ENCODE data around the gene CPA4. TPM values are rescaled to one million over a fixed set of nuclear protein-coding genes. Genes with fewer than 3 reads are reported as not detected.

Gene CPA4
- total RNA-seq, 4 donors from 2014 or later: 44.4 to 107 (median 66.1) TPM

DNA sequence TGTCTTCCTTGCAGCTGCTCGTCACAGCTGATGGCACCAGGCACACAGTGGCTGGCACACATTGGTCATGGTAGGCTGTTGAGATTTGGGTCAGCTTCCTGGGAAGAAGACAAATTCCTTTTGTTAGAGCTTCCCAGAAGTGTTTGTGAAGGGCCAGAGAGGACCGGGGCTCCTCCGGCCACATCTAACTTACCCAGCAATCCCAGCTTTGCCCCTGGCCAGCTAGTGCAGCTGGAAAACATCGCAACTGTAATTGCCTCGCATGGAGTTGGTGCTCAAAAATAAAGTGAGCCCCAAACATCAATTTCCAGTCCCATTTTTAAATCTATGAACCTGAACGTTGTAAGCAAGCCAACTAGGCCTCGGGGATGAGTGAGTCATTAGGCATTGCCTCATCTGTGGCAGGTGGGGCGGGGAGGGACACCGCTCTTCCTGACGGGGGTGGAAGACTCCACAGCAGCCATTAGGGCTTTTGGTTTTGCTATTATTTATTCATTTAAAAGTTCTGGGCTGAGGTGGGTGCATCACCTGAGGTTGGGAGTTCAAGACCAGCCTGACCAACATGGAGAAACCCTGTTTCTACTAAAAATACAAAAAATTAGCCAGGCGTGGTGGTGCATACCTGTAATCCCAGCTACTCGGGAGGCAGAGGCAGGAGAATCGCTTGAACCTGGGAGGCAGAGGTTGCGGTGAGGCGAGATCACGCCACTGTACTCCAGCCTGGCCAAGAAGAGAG is 64.1 kb downstream of the CPA4 start:
- 39 to 43% methylated on average over 16 of the region's 16 CpGs for WGBS, 2 donors
- peak; percentile 78 to 93 for DNase-seq (ENCODE audit: low spot score in 2 of 2)
- TF ChIP-seq, protein P1, sequence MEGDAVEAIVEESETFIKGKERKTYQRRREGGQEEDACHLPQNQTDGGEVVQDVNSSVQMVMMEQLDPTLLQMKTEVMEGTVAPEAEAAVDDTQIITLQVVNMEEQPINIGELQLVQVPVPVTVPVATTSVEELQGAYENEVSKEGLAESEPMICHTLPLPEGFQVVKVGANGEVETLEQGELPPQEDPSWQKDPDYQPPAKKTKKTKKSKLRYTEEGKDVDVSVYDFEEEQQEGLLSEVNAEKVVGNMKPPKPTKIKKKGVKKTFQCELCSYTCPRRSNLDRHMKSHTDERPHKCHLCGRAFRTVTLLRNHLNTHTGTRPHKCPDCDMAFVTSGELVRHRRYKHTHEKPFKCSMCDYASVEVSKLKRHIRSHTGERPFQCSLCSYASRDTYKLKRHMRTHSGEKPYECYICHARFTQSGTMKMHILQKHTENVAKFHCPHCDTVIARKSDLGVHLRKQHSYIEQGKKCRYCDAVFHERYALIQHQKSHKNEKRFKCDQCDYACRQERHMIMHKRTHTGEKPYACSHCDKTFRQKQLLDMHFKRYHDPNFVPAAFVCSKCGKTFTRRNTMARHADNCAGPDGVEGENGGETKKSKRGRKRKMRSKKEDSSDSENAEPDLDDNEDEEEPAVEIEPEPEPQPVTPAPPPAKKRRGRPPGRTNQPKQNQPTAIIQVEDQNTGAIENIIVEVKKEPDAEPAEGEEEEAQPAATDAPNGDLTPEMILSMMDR (IDR thresholded peaks at IDR 0.05): no peak
- H3K4me3 ChIP-seq (ENCODE audit: low read depth, poor library complexity, severe bottlenecking): no peak overlapping the region
- intact Hi-C loops (cut with DNase I; ENCODE audit: low total_unique reads): no loop called here

DNA sequence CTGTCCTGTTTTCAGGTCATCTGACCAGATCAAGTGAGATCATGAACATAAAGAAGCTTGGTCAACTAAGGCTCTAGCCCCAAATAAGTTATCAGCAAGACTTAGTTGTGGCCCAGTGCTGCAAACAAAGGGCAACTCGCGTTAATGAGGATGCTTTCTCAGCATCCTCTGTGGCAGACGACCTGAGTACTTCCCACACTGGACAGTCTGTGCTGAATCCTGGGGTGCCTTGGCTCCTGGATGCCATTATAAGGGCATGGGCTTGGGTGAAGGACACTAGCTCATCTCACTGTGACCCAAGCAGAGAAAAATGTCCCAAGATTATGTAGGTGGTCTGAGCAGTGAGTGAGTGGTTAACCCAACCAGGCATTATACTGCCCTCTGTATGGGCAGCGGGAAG is 65.5 kb downstream of the CPA4 start:
- peak in 1 of 2 donors; percentile 64 for DNase-seq (ENCODE audit: low spot score in 2 of 2)
- TF ChIP-seq, protein P1 (IDR thresholded peaks at IDR 0.05): no peak
- H3K4me3 ChIP-seq (ENCODE audit: low read depth, poor library complexity, severe bottlenecking): no peak overlapping the region
- intact Hi-C loops (cut with DNase I; ENCODE audit: low total_unique reads): no loop called here
- WGBS, 2 donors: 91 to 97% methylated on average over 4 of the region's 4 CpGs

DNA sequence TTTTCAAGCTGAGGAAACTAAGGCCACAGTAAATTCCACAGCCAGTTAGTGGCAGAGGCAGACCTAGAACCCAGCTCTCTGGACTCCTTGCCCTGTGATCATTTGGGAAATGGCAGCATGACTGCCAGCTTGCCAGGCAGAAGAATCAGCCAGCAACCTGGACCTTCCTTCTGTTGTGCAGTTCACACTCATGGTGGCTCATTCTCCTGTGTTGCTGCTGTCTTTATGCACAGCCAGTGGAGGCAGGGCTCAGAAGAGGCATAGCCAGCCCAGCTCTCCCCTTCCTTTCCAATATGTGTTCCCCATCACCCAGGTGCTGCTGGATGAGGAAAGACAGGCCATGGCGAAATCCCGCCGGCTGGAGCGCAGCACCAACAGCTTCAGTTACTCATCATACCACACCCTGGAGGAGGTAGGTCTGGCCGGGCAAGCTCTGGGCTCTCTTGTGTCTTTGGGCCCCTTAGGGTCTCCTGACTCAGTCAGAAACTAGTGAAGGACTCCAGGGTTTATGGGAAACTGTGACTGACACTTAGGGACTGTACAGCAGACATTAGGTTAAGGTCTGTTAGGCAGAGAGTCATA is 66.4 kb downstream of the CPA4 start:
- no peak overlapping the region for H3K4me3 ChIP-seq (ENCODE audit: low read depth, poor library complexity, severe bottlenecking)
- WGBS, 2 donors: 72 to 95% methylated on average over 2 to 5 of the region's 5 CpGs
- no peak for TF ChIP-seq POLR2A (IDR thresholded peaks at IDR 0.05)
- TF ChIP-seq, protein P1 (IDR thresholded peaks at IDR 0.05): no peak
- intact Hi-C loops (cut with DNase I; ENCODE audit: low total_unique reads): no loop called here
- DNase-seq (ENCODE audit: low spot score in 2 of 2): peak in 1 of 2 donors; percentile 82

DNA sequence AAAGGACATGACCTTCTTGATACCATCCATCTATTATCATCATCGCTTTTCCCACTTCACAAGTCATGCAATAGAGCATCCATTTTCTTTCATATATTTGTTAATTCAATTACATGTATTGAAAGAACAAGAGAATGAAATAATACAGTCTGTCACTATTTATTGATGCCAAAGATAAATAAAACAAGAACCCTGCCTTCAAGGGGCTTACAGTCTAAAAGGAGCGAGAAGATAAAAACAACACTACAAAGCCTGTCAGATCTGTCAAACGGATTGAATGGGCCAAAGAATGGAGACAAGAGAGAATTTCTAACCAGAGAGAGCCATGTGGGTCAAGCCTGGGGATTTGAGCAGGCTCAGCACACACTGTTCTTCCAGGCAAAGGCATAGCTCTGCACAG is 67.6 kb downstream of the CPA4 start:
- intact Hi-C loops (cut with DNase I; ENCODE audit: low total_unique reads): no loop called here
- 94 to 98% methylated on average over 3 of the region's 3 CpGs for WGBS, 2 donors
- H3K4me3 ChIP-seq (ENCODE audit: low read depth, poor library complexity, severe bottlenecking): no peak overlapping the region
- DNase-seq (ENCODE audit: low spot score in 2 of 2): no peak
- TF ChIP-seq POLR2A (IDR thresholded peaks at IDR 0.05): no peak
- TF ChIP-seq, protein P1 (IDR thresholded peaks at IDR 0.05): no peak

DNA sequence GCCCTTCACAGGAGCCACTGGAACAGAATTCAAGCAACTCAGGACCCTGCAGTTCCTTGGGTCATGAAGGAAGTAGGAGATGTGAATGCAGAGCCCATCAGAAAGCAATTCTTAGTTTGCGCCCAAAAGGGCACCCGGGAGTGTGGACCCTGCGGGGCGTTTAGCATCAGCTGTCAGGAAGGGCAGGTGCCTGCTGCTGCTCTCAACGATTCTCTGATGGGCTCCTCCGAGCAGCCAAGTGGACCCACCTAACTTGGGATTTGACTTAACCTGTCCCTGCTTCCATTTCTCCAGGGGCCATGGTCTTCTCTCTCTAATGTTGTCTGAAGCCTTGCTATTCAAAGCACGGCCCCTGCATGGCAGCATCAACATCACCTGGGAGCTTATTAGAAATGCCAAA is 68.7 kb downstream of the CPA4 start:
- no peak overlapping the region for H3K4me3 ChIP-seq (ENCODE audit: low read depth, poor library complexity, severe bottlenecking)
- intact Hi-C loops (cut with DNase I; ENCODE audit: low total_unique reads): no loop called here
- WGBS, 2 donors: 88 to 93% methylated on average over 7 of the region's 7 CpGs
- TF ChIP-seq, protein P1 (IDR thresholded peaks at IDR 0.05): no peak
- no peak for TF ChIP-seq POLR2A (IDR thresholded peaks at IDR 0.05)
- no peak for DNase-seq (ENCODE audit: low spot score in 2 of 2)

Data from lower leg skin (tissue), 4 donors.